SK-N-DZ (cell line): ENCODE measurements around the gene B4GALNT1.
"Not testable (repeated sequence)": the region's sequence is repeated elsewhere in the genome, so short reads cannot be mapped to it uniquely, and the experiment has no call there.

Source experiments
- DNase-seq: peaks from one replicate; pipeline ENCODE4 v3.0.0-alpha.2; 2015; ENCODE audit warnings: low spot score

Gene B4GALNT1

GRCh38 chr12:57609781-57610553 lies 23.0 kb downstream of the B4GALNT1 start:
- DNase-seq: no peak

GRCh38 chr12:57609101-57609780 lies 23.8 kb downstream of the B4GALNT1 start:
- DNase-seq: no peak

GRCh38 chr12:57607958-57608663 lies 24.9 kb downstream of the B4GALNT1 start:
- no peak for DNase-seq

- DNase-seq: no peak
Measured at GRCh38 chr12:57606821-57607220, 26.2 kb downstream of the B4GALNT1 start.

GRCh38 chr12:57606399-57606798 lies 26.6 kb downstream of the B4GALNT1 start:
- DNase-seq: no peak

GRCh38 chr12:57605811-57606311 lies 27.1 kb downstream of the B4GALNT1 start:
- DNase-seq: no peak

- no peak for DNase-seq
Measured at GRCh38 chr12:57604992-57605810, 27.8 kb downstream of the B4GALNT1 start.

GRCh38 chr12:57604454-57604991 lies 28.5 kb downstream of the B4GALNT1 start, which contains the start of gene DTX3:
DTX3 (plus strand) TSS chr12:57604824; CDS start chr12:57606518, 1,694 bp downstream.
- DNase-seq: no peak

GRCh38 chr12:57603815-57604453 lies 29.1 kb downstream of the B4GALNT1 start:
- no peak for DNase-seq

- DNase-seq: no peak
Measured at GRCh38 chr12:57603324-57603723, 29.7 kb downstream of the B4GALNT1 start.

GRCh38 chr12:57602544-57602943 lies 30.5 kb downstream of the B4GALNT1 start:
- DNase-seq: no peak

GRCh38 chr12:57600395-57600794 lies 32.6 kb downstream of the B4GALNT1 start:
- DNase-seq: no peak

GRCh38 chr12:57593187-57593586 lies 39.8 kb downstream of the B4GALNT1 start:
- DNase-seq: no peak

- no peak for DNase-seq
Measured at GRCh38 chr12:57592551-57593165, 40.3 kb downstream of the B4GALNT1 start.

- DNase-seq: no peak
Measured at GRCh38 chr12:57591782-57592325, 41.1 kb downstream of the B4GALNT1 start.

GRCh38 chr12:57590864-57591781 lies 41.9 kb downstream of the B4GALNT1 start, which contains the start of gene PIP4K2C:
PIP4K2C (plus strand) TSS chr12:57591192; CDS start chr12:57591290, 98 bp downstream.
- DNase-seq: peak; percentile 74

- no peak for DNase-seq
Measured at GRCh38 chr12:57590479-57590863, 42.5 kb downstream of the B4GALNT1 start.

- not testable (repeated sequence) for DNase-seq
Measured at GRCh38 chr12:57588951-57589610, 43.9 kb downstream of the B4GALNT1 start.
